Erythroblast (primary cell): ENCODE results near the gene TMTC3.

Experiments
- GATA1 ChIP-seq: IDR thresholded peaks from 2 replicates; pipeline ENCODE4 v1.6.1; 2011; ENCODE audit warnings: low read depth, mild to moderate bottlenecking, control low read depth, low read length, moderate library complexity
- POLR2A ChIP-seq: IDR thresholded peaks from 2 replicates; pipeline ENCODE4 v1.6.1; 2011; ENCODE audit warnings: mild to moderate bottlenecking, low read length

DNA sequence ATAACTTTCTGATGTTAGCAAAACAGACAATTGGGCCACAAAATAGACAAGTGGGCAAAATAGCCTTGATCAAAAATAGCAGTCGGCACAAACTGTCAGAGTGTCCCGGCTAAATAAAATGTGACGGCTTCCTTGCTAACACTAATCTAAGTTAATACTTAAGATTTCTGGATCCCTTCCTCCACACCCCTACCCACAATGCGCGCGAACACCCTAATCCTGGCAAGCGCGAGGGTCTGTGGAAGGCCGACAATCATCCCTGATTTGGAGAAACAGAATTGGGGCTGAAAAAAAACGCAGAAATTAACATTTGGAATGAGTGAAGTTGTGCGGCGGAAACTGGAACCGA, 708 bp upstream of the TMTC3 start:
- TF ChIP-seq POLR2A (no peak), GATA1 (no peak)
